Smooth muscle cell of the brain vasculature (primary cell): ENCODE data around the gene SPATA6L.
"Not testable (repeated sequence)": the region's sequence is repeated elsewhere in the genome, so short reads cannot be mapped to it uniquely, and the experiment has no call there.

Experiments
- DNase-seq: peaks from one replicate; pipeline ENCODE4 v3.0.0-alpha.2; 2012; ENCODE audit warnings: low read depth, low spot score

Gene SPATA6L

DNA sequence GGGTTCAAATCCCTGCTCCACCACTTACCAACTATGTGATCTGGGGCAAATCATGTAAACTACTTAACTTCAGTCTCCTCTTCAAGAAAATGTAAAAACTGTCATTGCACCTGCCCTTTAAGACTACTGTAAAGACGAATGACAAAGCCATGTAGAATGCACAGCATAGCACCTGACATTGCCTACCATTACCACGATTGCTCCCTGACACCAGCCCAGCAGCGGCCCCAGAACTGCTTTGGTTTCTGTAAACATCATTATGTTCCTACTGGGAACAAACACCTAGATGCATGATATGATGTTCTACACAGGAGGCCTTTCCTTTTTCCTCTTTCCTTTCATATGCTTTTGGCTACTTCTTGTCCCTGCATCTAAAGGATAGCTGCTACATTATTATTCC, 27.3 kb downstream of the SPATA6L start:
- no peak for DNase-seq

DNA sequence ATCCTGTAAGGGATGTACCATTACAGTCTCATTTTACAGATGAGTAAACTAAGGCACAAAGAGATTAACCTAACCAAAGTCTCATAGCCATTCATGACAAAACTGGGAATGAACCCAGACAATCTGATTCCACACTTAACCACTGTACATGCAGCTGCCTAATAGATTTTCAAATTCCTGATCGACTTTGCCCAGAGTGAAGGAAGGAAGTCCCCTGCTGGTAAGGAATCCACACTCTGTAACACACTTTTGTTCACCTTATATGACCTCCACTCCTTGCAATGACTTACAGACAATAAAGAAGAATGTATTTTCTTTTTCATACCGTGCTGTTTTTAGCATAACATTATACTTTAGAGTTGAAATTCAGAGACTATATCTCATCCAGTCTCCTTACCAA, 35.4 kb downstream of the SPATA6L start:
- DNase-seq: peak; percentile 18

DNA sequence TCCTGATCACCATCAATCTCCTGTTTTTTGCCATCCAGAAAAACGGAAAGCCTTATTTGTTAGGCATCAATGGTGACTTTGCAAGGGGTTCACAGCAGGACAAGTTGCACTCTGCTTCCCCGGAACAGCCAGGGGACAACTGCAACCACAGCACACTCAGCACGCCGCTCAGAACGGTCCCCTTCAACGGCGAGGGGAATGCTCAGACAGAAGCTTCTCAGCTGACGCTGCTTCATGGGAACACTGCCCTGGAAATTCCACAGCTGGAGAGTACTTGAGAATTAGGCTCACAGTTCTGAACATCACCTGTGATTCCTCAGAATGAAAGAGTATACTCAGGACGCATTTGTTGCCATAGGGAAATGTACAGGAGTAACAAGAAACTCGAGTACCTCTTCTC, 44.3 kb downstream of the SPATA6L start:
- DNase-seq: no peak

DNA sequence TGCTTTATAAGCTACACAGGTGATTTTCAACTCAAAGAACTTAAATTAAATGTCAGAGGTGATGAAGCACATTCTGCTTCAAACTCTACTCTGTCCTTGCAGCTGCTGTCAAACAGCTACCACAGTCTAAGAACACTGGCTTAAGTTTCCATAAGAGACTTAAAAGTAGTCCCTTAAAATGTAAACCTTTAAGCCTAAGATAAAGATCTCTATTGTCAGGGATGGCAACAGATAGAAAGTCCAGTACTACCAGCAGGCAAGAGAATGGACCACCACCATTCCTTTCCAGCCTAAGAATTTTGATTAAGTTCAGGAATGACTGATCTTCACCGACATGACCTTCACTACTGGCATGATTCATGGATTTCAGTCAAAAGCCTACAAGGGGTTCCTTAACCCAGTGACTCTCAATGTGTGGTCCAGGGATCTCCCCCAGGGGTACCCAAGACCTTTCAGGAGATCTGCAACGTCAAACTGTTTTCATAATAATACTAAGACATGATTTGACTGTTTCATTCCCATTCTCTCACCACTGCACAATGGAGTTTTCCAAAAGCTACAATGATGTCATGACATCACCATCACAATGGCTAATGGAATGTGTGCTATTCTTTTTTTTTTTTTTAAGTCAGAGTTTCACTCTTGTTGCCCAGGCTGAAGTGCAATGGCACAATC, 45.3 kb downstream of the SPATA6L start:
- DNase-seq: no peak

DNA sequence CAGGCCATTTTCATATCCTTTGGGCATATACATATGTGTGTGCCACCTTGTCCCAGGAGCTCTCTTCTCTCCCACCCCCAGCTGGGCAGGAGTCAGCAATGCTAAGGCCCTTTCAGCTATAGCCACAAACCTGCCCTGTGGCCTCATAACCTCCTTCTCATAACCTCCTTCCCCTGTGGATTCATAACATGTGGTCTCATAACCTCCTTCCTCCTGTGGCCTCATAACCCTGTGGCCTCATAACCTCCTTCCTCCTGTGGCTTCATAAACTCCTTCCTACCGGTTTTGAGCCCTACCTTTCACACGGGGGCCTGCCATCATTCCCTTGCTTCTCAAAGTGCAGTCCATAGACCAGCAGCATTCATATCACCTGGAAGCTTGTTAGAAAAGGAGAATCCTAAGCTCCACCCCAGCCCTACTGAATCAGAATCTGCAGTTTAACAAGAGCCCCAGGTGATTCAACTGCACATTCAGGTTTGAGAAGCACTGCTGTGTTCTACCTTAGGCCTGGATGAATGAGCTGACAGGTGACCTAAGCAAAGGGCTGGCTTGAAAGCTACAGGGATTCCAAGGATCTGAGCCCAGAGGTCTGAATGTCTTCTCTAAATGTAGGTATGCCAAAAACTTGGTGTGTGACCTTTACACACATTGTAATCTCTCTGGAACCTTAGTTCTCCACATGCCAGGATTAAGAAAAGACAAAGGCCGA, 46.1 kb downstream of the SPATA6L start:
- no peak for DNase-seq

DNA sequence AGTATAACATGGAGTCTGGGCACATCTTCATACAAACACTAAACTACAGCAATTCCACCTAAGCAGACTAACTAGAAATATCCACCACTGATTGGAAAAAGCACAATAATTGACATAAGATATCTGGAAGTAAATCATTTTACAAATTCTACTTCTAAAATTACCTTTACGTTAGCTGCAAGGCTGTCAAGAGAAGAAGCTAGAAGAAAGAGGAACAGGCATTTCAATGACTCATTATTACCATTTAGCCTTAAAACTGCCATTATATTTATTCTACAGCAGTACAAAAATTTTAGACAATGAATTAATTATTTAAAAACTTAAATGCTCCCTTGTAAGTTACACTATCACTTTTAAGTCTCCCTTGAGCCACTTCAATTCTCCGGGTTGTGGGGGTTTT, 47.6 kb downstream of the SPATA6L start:
- no peak for DNase-seq

DNA sequence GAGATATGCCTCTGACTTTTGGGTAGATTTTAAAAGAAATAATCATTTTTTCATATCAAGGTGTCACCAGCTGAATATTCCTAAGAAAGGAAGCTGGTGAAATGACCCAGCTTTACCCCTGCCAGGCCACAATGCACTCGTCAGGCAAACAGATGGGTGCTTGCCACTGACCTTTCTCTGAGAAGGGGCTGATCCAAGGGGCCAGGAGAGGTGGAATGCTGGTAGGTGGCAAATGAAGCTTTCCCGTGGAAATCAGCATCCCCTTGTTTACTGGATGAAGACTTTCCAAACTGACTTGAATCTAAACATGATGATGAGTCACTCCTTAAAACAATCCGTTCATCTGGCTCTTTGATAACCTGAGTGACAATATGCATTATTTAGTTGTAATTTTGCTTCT, 48.5 kb downstream of the SPATA6L start:
- no peak for DNase-seq

DNA sequence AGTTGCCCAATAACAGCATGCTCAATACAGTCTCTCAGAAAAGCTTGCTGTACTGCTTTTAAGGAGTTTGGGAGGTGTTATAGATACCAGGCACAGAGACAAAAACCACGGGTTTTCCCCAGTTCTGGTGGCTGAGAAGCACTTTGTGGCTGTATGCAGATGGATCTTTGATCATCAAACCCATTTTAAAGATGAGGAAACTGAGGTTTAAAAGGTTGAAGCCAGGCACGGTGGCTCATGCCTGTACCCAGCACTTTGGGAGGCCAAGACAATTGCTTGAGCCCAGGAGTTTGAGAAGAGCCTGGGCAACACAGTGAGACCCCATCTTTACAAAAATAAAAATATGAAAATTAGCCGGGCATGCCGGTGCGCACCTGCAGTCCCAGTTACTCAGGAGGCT, 50.5 kb downstream of the SPATA6L start:
- DNase-seq: no peak

DNA sequence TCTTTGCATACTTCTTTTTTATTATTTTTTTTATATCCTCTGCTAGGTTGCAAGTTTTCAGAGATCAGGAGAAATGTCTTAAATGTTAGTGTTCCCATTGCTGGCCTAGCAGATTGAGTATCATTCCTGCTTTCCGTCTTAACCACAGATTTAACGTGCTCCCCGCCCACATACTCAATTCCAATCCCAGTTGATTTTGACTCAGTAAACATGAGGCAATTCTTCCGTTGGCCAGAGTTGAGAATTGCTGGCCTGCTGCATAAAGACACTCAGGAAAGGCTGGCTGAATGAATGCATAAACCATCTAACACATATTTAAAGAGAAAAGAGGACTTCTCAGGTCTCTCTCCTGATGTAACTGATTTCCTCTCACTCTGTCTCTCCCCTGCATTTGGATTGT, 51.0 kb downstream of the SPATA6L start:
- DNase-seq: no peak

DNA sequence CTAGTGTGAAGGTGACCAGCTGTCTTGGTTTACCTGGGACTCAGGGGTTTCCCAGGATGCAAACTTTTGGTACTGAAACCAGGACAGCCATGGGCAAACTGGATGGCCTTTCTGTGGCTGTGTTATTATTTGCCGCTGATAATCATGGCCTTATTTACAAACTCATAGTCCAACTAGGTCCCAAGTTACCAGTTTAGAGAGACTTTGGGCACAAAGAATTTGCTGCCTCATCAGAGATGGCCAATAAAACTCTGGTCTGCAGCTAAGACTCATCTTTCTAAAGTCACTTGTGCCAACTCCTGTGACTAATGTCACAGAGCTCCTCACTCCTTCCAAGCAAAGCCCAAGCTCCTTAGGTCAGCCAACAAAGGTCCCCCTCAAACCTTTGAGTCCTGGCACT, 51.7 kb downstream of the SPATA6L start:
- no peak for DNase-seq

DNA sequence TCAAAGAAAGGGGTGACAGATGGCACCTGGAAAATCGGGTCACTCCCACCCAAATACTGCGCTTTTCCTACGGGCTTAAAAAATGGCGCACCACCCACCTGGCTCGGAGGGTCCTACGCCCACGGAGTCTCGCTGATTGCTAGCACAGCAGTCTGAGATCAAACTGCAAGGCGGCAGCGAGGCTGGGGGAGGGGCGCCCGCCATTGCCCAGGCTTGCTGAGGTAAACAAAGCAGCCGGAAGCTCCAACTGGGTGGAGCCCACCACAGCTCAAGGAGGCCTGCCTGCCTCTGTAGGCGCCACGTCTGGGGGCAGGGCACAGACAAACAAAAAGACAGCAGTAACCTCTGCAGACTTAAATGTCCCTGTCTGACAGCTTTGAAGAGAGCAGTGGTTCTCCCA, 60.2 kb downstream of the SPATA6L start:
- not testable (repeated sequence) for DNase-seq

DNA sequence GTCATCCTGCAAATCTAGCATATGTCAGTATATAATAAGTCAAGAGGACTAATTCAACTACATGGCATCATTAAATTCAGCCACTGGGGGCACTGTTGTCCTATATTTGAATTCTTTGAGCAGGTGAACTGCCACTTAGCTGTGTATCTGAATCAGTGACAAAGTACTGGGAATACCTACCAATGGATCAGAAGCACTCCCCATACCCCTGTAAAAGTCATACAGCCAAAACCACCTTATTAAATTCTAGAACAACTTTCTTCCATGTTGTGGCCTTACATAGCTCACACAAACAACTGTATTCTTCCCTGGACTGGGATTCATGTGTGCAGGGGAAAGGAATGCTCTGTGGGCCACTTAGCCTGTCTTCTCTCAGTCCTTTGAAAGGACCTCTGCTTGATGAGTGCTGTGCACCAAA, 61.6 kb downstream of the SPATA6L start:
- peak; percentile 37 for DNase-seq

DNA sequence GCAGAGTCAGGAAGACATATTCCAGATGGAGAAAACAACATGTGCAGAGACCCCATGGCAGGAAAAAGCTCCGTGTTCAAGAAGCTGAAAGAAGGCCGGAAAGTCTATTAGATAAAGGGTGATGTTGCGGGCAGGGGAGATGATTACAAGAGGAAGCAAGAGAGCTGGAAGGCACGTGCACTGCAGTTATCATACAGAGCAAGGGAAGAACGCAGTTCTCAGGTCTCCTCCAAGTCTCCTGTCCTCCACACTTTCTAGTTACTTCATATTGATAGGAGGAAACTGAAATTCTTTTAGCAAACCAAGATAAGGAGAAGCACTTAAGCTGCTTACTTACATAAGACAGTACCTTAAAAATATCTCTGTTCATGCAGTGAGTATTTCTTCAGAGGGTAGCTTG, 62.5 kb downstream of the SPATA6L start:
- DNase-seq: no peak

DNA sequence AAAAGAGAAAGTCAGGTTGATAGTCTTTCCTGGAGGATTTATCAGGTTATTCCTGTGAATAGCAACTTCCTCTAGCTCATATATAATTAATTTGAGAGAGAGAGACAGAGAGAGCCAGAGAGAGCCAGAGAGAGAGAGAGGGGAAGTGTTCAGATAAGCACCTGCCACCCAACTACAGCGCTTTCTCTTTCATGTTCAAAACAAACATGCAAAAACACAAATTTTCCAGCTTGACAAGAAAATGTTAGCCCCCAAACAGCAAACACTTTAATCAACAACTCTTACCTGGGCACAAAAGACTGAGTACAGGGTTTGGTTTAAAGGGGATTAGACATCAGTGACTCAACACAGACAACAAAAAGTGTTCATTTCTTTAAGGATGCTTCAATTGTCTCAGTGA, 65.9 kb downstream of the SPATA6L start:
- no peak for DNase-seq

DNA sequence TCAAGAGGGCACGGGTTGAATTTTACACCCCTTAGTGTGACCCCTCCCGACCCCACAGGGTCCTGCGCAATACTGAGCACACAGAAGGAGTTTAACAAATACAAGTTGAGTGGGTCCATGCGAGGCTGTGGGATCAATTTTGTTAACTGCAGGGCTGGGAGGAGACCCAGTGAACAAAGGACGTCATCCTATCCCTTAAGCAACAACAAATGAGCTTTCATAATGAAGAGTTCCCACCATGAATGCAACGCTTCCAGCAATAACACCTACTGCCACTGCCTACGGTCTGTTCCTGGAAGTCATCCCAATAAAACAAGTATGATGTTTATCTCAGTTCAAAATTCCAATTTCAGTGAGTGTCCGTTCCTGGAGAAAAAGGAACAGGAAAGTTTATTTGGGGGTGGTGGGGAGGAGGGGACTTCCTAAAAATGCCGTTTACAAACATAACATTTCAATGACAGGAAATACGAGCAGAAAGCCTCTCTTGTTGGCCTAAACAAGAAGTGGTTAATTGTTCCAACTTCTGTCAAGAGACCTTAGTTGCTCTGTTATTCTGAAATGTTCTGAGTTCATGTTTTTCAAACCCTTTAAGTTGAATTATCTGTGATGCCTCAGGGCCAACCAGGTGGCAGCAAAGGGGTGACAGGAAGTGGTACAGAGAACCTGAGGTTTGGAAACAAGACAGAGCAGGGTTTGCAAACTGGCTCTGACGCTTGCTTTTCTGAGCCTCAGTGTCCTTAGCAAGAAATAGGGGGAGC, 69.9 kb downstream of the SPATA6L start:
- DNase-seq: no peak

DNA sequence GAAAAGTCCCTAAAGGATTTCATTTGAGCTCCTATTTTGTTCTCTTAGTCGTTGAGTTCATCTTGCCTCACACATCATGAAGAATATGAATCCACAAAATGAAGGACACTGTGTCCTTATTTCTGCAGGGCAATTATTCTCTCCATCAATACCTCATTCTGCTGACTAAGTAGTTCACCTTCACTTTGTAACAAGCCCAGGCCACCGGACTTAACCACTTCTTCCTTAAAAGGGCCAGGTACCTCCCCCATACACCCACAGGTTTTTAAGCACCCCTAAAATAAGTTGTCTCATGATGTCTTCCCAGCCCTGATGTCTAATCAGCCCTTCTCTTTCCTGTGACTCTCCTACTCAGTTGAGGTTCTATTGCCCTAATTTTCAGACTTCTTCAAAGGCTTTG, 71.3 kb downstream of the SPATA6L start:
- DNase-seq: no peak

DNA sequence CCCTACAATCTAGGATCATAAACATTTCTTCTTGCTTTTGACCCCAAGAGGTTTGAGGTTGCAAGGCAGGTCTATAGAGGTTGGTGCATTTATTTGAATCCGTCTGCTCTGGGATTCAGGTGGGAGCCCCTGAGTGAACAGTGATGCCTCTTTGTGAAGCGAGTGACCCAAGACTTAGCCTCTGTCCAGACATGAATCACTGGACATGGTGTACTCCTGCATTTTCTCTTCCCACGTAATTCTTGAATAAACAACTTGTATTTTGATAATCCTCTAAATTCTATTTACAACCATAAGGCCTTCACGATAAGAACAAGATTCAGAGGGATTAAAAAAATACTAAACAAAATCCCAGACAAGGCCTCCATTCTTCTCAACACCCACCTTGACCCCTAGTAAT, 71.7 kb downstream of the SPATA6L start:
- no peak for DNase-seq

DNA sequence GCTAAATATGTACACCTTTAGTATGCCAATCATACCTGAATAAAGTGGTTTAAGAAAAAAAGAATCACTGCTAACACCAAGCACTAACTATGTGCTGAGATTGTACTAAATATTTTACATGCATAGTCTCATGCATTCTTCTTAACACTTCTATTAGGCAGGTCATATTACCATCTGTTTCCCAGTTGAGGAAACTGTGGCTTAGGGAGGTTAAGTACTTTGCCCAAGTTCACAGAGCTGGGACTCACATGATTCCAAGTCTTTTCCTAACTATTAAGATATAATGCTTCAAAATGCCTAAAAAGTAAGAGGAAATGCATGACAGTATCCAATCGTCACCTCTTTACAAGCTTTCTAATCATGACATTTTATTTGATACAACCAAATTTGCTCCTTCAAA, 73.4 kb downstream of the SPATA6L start:
- no peak for DNase-seq

DNA sequence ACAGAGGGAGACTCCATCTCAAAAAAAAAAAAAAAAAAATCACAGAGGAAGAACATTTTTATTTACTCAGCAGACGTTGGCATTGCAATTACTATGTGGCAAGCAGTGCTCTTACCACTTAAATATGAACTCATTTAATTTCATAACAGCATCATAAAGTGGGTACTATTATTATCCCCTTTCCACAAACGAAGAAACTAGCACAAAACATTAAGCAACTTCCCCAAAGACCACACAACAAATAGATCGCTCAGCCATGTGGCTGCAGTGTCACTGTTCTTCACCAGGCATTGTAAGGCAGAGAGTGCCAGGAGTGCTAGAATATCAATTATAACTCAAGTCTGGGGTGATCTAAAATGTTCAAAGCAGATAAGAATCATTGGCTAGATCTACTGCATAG, 74.0 kb downstream of the SPATA6L start:
- no peak for DNase-seq

DNA sequence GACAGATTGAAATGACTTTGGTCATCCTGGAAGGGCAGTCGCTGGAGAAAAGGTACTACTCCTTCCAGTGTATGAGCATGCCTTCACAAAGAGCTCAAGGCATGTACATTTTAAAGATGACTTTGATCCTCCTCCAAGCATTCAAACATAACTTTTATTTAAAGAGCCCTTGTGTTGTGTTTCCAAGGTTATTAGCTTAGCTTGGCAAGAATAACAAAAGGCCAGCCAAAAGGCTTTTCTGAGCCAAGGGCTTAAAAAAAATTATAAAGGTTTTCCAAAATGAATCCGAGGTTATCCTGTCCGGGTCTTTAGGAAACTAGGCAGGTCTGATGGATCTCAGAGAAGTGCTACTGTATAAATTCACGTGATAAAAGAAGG, 75.2 kb downstream of the SPATA6L start:
- no peak for DNase-seq

DNA sequence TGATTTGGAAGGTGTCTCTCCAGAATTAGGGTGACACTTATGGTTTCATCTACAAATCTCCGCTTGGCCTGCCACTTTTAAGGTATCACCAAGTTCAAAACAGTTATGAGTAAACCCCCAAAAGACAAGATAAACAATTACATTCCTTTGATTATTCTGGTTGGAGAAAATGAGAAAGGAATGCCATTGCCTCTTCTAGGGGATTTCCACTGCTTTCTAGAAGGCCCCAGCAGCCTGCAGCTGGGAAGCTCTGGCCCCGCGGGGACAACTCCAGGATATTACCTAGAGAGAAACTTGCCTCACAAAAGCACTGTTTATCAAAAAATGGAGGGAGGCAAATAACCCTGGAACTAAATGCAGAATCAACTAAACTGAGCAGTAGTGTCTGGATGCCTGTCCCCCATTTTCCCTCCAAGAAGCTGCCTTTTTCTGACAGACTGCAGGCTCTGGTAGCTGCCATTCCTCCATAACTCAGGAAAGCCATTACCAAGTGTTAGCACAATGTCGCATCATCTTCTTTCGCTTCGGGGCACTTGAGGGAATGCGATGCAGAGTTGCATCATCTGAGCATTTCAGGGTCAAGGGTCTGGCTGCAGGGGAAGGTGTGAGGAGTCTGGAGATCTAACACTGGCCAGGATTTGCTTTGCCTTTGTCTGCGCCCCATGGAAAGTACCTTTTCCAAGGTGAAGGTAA, 75.7 kb downstream of the SPATA6L start:
- DNase-seq: no peak

DNA sequence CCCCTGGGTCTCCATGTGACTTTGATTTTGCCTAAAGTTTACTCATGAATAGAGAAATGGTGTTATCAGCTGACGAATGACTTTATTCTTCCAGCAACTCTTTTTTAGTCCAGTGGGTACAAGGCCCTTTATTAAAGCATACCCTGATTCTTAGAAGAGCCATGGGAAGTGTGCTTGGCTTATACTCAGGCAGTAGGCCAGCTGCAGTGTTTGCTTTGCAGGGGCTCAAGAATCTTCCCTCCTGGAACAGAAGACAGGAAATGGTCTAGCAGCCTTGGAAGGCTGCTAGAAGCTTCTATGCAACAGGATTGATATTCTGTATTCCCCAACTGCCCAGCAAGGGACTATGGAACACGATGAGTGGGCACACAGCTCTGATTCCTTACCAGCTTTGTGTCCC, 77.6 kb downstream of the SPATA6L start:
- DNase-seq: no peak
